ENCODE results near the gene WDR35.

- TF ChIP-seq YY1 (IDR thresholded peaks at IDR 0.05; ENCODE audit: low read depth) = no peak
- TF ChIP-seq, protein P1, sequence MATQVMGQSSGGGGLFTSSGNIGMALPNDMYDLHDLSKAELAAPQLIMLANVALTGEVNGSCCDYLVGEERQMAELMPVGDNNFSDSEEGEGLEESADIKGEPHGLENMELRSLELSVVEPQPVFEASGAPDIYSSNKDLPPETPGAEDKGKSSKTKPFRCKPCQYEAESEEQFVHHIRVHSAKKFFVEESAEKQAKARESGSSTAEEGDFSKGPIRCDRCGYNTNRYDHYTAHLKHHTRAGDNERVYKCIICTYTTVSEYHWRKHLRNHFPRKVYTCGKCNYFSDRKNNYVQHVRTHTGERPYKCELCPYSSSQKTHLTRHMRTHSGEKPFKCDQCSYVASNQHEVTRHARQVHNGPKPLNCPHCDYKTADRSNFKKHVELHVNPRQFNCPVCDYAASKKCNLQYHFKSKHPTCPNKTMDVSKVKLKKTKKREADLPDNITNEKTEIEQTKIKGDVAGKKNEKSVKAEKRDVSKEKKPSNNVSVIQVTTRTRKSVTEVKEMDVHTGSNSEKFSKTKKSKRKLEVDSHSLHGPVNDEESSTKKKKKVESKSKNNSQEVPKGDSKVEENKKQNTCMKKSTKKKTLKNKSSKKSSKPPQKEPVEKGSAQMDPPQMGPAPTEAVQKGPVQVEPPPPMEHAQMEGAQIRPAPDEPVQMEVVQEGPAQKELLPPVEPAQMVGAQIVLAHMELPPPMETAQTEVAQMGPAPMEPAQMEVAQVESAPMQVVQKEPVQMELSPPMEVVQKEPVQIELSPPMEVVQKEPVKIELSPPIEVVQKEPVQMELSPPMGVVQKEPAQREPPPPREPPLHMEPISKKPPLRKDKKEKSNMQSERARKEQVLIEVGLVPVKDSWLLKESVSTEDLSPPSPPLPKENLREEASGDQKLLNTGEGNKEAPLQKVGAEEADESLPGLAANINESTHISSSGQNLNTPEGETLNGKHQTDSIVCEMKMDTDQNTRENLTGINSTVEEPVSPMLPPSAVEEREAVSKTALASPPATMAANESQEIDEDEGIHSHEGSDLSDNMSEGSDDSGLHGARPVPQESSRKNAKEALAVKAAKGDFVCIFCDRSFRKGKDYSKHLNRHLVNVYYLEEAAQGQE (IDR thresholded peaks at IDR 0.05; ENCODE audit: low read depth) = no peak
- no peak for TF ChIP-seq EP300 (IDR thresholded peaks at IDR 0.05; ENCODE audit: borderline replicate concordance)
- TF ChIP-seq CREB1 (IDR thresholded peaks at IDR 0.05; ENCODE audit: low read depth) = no peak
- TF ChIP-seq, protein P2, sequence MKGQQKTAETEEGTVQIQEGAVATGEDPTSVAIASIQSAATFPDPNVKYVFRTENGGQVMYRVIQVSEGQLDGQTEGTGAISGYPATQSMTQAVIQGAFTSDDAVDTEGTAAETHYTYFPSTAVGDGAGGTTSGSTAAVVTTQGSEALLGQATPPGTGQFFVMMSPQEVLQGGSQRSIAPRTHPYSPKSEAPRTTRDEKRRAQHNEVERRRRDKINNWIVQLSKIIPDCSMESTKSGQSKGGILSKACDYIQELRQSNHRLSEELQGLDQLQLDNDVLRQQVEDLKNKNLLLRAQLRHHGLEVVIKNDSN (IDR thresholded peaks at IDR 0.05) = no peak
- TF ChIP-seq TAF1 (IDR thresholded peaks at IDR 0.05; ENCODE audit: low read depth) = no peak
- TF ChIP-seq, protein P3, sequence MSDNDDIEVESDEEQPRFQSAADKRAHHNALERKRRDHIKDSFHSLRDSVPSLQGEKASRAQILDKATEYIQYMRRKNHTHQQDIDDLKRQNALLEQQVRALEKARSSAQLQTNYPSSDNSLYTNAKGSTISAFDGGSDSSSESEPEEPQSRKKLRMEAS (IDR thresholded peaks at IDR 0.05) = no peak
- no peak for TF ChIP-seq FOXM1 (IDR thresholded peaks at IDR 0.05; ENCODE audit: borderline replicate concordance, low read depth)
- TF ChIP-seq NFIC (IDR thresholded peaks at IDR 0.05) = no peak
Measured at GRCh38 chr2:20005891-20006470, 16.1 kb upstream of the WDR35 start.

All from Ishikawa (cell line).